ENCODE data around the gene BCAR1. TPM values are rescaled to one million over a fixed set of nuclear protein-coding genes. Genes with fewer than 3 reads are reported as not detected.
A peak's percentile ranks its signal among the peaks of the same experiment; 100 is the strongest.

The BCAR1 gene
- total and polyA plus RNA-seq, 3 donors from 2014 or later: 83.8 to 201 (median 139) TPM

GRCh38 chr16:75248142-75248535 lies 3.3 kb downstream of the BCAR1 start:
- DNase-seq: no peak
- no peak overlapping the region for H3K4me3 ChIP-seq
- no peaks in the 10 kb centered on the region for H3K36me3 ChIP-seq (ENCODE audit: low read depth, missing control alignments)
- no peaks in the 10 kb centered on the region for H3K9me3 ChIP-seq
- intact Hi-C loops (cut with DNase I; ENCODE audit: low total_unique reads): no loop called here
- TF ChIP-seq POLR2A (IDR thresholded peaks at IDR 0.05): no peak
- no peak for TF ChIP-seq CTCF (IDR thresholded peaks at IDR 0.05)
- H3K4me1 ChIP-seq: peaks cover 87% of the 10 kb centered on the region
- H3K27me3 ChIP-seq: no peaks in the 10 kb centered on the region
- H3K27ac ChIP-seq: peak overlapping the region; percentile 80 to 90
- 53 to 73% methylated on average over 12 to 13 of the region's 13 CpGs for WGBS, 2 donors

- H3K27me3 ChIP-seq: no peaks in the 10 kb centered on the region
- no peaks in the 10 kb centered on the region for H3K36me3 ChIP-seq (ENCODE audit: low read depth, missing control alignments)
- peaks cover 82% of the 10 kb centered on the region for H3K4me1 ChIP-seq
- peak overlapping the region; percentile 80 to 90 for H3K27ac ChIP-seq
- no peak for TF ChIP-seq CTCF (IDR thresholded peaks at IDR 0.05)
- no peak for TF ChIP-seq POLR2A (IDR thresholded peaks at IDR 0.05)
- no peak for DNase-seq
- intact Hi-C loops (cut with DNase I; ENCODE audit: low total_unique reads): no loop called here
- H3K9me3 ChIP-seq: no peaks in the 10 kb centered on the region
- H3K4me3 ChIP-seq: no peak overlapping the region
- 69% methylated on average over 11 of the region's 13 CpGs; no CpG with 5 or more reads in 1 of the 2 donors for WGBS, 2 donors
These were observed 4.2 kb downstream of the BCAR1 start for GRCh38 chr16:75247249-75247648.

- intact Hi-C loops (cut with DNase I; ENCODE audit: low total_unique reads): no loop called here
- 74 to 78% methylated on average over 11 to 12 of the region's 12 CpGs for WGBS, 2 donors
- peak; percentile 19 for DNase-seq
- Histone ChIP-seq H3K4me3 (no peak overlapping the region), H3K4me1 (peaks cover 76% of the 10 kb centered on the region), H3K27me3 (no peaks in the 10 kb centered on the region), H3K36me3 (ENCODE audit: low read depth, missing control alignments) (no peaks in the 10 kb centered on the region), H3K27ac (peak overlapping the region; percentile 85 to 90), H3K9me3 (no peaks in the 10 kb centered on the region)
- TF ChIP-seq CTCF (IDR thresholded peaks at IDR 0.05) (no peak), POLR2A (IDR thresholded peaks at IDR 0.05) (no peak)
These were observed 4.8 kb downstream of the BCAR1 start for GRCh38 chr16:75246504-75247205.

- 32 to 39% methylated on average over 19 of the region's 25 CpGs for WGBS, 2 donors
- peak; percentile 90 for DNase-seq
- intact Hi-C loops (cut with DNase I; ENCODE audit: low total_unique reads): no loop called here
- TF ChIP-seq POLR2A (IDR thresholded peaks at IDR 0.05): no peak
- no peak for TF ChIP-seq CTCF (IDR thresholded peaks at IDR 0.05)
- Histone ChIP-seq H3K4me1 (peaks cover 84% of the 10 kb centered on the region), H3K27ac (peak overlapping the region; percentile 85 to 90), H3K36me3 (ENCODE audit: low read depth, missing control alignments) (no peaks in the 10 kb centered on the region), H3K4me3 (no peak overlapping the region), H3K9me3 (no peaks in the 10 kb centered on the region), H3K27me3 (no peaks in the 10 kb centered on the region)
These were observed 6.3 kb downstream of the BCAR1 start for GRCh38 chr16:75244844-75245758.
